ENCODE data around the gene EPS15.

- TF ChIP-seq EZH2 (IDR thresholded peaks at IDR 0.05; ENCODE audit: insufficient read depth, poor library complexity, severe bottlenecking) (no peak), EZH2phosphoT487 (IDR thresholded peaks at IDR 0.05; ENCODE audit: insufficient read depth, low read depth) (no peak)
Observed at GRCh38 chr1:51328279-51328678, 190.8 kb downstream of the EPS15 start.

Measured in GM23248 (cell line).